Left lung (tissue), 10 donors: ENCODE measurements around the gene AKT1. TPM values are rescaled to one million over a fixed set of nuclear protein-coding genes. Genes with fewer than 3 reads are reported as not detected.

Experiments used
- ATAC-seq: fragments of 200-7000 bp; cut with Tn5 transposase; one replicate; pipeline ENCODE4 v1.9.1; 2020; ENCODE audit warnings: moderate library complexity
- DNase-seq, 4 donors: peaks; one replicate each; pipeline ENCODE4 v3.0.0-alpha.2; 2013 to 2020
- H3K27ac ChIP-seq, 2 donors: fragments of 200-600 bp; sonication (generic) in 1 of 2; one replicate each; pipeline versions ENCODE4 v1.5.0 to v1.8.0; 2020 to 2021
- H3K27me3 ChIP-seq, 2 donors: fragments of 200-600 bp; sonication (generic) in 1 of 2; one replicate each; pipeline versions ENCODE4 v1.5.0 to v1.8.0; 2020 to 2021
- H3K36me3 ChIP-seq, 2 donors: fragments of 200-600 bp; sonication (generic) in 1 of 2; one replicate each; pipeline versions ENCODE4 v1.5.0 to v1.8.0; 2020 to 2021
- H3K4me1 ChIP-seq, 2 donors: fragments of 200-600 bp; one replicate each; pipeline ENCODE4 v1.8.0; 2021
- H3K4me3 ChIP-seq, 2 donors: fragments of 200-600 bp; sonication (generic) in 1 of 2; one replicate each; pipeline versions ENCODE4 v1.5.0 to v1.8.0; 2020 to 2021; ENCODE audit warnings: mild to moderate bottlenecking in 1 of 2
- H3K9me3 ChIP-seq, 2 donors: fragments of 200-600 bp; sonication (generic) in 1 of 2; one replicate each; pipeline versions ENCODE4 v1.5.0 to v1.8.0; 2020 to 2021
- intact Hi-C, 2 donors: fragments of 100-400 bp; cut with DNase I; formaldehyde crosslinking; loops; one replicate each; pipeline versions ENCODE4 v1.11.2 to v1.14.2; 2022
- polyA plus RNA-seq, 6 donors: library from polyadenylated mRNA; unstranded; fragments of 120-200 nt; gene quantifications; one replicate each; pipeline ENCODE4 v1.2.1, GENCODE V29; 2013; ENCODE audit not compliant: insufficient read length in 6 of 6
- total RNA-seq, 2 donors: library from RNA; stranded (reverse); fragmentation: NEBNext Ultra II Directional; extraction: Animal tissue kit (Norgen Biotek cat#: 25700); gene quantifications; one replicate each; pipeline ENCODE4 v1.2.1, GENCODE V29; 2021
- TF ChIP-seq, protein P1 (sequence below), 2 donors: fragments of 200-600 bp; sonication (generic) in 1 of 2; IDR thresholded peaks; one replicate each; pipeline versions ENCODE4 v1.5.0 to v1.8.0; 2021; ENCODE audit warnings: antibody characterized with exemption in 2 of 2
- donor health status: DM: no; HTN: yes; CAD: no.
- donor health status: DM: no; HTN: no; CAD: no.

AKT1 gene
- total and polyA plus RNA-seq, 8 donors: 144 to 214 (median 173) TPM

DNA sequence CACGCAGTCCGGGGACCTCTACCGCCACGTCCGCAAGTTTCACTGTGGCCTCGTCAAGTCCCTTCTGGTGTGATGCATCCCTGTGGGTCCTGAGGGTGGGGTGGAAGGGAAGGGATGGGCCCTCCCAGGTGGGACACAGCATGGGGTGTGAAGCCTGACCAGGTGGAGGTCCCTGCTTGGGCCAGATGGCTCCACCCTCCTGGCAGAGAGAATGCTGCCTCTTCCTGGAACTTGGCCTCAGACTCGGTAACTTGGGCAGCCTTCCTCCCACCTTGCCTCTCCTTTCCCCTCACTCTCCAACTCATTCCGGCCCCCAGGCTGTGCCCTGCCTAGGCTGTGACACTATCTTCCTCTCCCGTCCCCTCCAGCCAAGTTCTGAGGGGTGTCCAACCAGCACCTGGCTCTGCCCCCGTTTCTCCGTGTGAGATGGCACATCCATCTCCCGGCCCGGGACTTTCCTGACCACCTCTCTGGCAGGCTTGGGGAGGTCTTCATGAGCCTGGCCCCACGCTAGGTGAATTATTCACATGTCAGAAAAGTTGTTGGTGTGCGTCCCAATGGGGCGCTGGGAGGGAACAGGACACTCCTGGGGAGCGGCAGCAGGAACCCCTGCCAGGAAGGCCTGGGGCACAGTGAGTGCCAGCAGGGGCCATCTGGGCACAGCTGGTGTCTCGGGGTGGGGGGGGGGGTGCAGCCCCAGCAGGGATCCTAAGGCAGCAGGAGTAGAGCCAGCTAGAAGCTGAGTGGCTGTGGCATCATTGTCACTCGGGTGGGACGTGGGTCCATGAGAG is 7.0 kb upstream of the AKT1 start:
- intact Hi-C loops: no loop called here
- TF ChIP-seq, protein P1, sequence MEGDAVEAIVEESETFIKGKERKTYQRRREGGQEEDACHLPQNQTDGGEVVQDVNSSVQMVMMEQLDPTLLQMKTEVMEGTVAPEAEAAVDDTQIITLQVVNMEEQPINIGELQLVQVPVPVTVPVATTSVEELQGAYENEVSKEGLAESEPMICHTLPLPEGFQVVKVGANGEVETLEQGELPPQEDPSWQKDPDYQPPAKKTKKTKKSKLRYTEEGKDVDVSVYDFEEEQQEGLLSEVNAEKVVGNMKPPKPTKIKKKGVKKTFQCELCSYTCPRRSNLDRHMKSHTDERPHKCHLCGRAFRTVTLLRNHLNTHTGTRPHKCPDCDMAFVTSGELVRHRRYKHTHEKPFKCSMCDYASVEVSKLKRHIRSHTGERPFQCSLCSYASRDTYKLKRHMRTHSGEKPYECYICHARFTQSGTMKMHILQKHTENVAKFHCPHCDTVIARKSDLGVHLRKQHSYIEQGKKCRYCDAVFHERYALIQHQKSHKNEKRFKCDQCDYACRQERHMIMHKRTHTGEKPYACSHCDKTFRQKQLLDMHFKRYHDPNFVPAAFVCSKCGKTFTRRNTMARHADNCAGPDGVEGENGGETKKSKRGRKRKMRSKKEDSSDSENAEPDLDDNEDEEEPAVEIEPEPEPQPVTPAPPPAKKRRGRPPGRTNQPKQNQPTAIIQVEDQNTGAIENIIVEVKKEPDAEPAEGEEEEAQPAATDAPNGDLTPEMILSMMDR (IDR thresholded peaks at IDR 0.05): no peak
- Histone ChIP-seq H3K4me3 (peak overlapping the region in 1 of 2 donors; percentile 70), H3K9me3 (no peaks in the 10 kb centered on the region), H3K4me1 (peaks cover 7 to 64% of the 10 kb centered on the region in 2 donors), H3K27me3 (peaks cover 0 to 13% of the 10 kb centered on the region in 2 donors), H3K27ac (no peak overlapping the region), H3K36me3 (no peaks in the 10 kb centered on the region)
- no peak for ATAC-seq
- DNase-seq: no peak

DNA sequence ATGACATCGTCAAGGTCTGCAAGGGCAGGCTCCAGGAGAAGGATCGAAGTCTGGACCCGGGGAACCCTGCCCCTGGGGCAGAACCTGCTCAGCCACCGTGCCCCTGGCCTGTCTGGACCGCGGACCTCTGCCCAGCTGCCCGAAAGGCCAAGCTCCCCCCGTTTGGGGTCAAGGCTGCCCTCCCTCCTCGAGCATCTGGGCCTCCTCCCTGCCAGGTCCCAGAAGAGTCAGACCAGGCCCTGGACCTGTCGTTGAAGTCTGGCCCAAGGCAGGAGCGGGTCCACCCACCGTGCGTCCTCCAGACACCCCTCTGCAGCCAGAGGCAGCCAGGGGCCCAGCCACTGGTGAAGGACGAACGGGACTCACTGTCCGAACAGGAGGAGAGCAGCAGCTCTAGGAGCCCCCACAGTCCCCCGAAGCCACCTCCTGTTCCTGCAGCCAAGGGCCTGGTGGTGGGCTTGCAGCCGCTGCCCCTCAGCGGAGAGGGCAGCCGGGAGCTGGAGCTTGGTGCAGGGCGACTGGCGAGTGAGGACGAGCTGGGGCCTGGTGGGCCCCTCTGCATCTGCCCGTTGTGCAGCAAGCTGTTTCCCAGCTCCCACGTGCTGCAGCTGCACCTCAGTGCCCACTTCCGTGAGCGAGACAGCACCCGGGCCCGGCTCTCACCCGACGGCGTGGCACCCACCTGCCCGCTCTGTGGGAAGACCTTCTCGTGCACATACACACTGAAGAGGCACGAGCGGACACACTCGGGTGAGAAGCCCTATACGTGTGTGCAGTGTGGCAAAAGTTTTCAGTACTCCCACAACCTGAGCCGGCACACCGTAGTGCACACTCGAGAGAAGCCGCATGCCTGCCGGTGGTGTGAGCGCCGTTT is 6.2 kb upstream of the AKT1 start:
- peaks cover 0 to 13% of the 10 kb centered on the region in 2 donors for H3K27me3 ChIP-seq
- H3K4me1 ChIP-seq: peaks cover 7 to 72% of the 10 kb centered on the region in 2 donors
- H3K4me3 ChIP-seq: peak overlapping the region; percentile 54 to 70
- no peaks in the 10 kb centered on the region for H3K36me3 ChIP-seq
- intact Hi-C loops: no loop called here
- TF ChIP-seq, protein P1 (IDR thresholded peaks at IDR 0.05): no peak
- DNase-seq: peak in 1 of 4 donors; percentile 80
- no peak for ATAC-seq
- no peaks in the 10 kb centered on the region for H3K9me3 ChIP-seq
- peak overlapping the region; percentile 62 to 75 for H3K27ac ChIP-seq

DNA sequence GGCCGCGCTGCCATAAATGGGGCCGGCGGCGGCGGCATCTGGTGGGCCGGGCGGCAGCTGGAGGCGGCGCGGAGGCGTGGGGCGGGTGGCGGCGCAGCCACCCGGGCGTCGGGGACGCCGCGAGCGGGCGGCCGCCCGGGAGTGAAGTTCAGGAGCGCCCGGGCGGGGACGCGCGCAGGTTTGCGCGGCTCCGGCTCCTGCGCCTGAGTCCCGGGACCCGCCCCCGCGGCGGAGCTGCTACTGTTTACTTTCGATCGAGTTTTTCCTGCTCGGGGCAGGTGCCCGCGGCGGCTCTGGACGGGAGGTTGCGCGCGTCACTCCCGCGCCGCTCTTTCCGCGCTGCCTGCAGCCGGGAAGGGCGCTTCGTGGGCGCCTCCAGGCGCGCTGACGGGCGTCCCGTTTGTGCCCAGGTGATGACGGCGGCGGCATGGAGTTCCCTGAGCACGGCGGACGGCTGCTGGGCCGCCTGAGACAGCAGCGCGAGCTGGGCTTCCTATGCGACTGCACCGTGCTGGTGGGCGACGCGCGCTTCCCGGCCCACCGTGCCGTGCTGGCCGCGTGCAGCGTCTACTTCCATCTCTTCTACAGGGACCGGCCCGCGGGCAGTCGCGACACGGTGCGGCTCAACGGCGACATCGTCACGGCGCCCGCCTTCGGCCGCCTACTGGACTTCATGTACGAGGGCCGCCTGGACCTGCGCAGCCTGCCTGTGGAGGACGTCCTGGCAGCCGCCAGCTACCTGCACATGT is 5.4 kb upstream of the AKT1 start, which contains the start of gene ZBTB42:
Gene ZBTB42 (plus strand): TSS at position 331 of the 749 bp plus-strand sequence. CDS start 97 bp downstream, at position 428.
- H3K27me3 ChIP-seq: peaks cover 0 to 13% of the 10 kb centered on the region in 2 donors
- intact Hi-C loops: no loop called here
- H3K4me1 ChIP-seq: peaks cover 12 to 80% of the 10 kb centered on the region in 2 donors
- TF ChIP-seq, protein P1 (IDR thresholded peaks at IDR 0.05): no peak
- peak within 1 kb of the TSS; percentile 90 to 91 for H3K27ac ChIP-seq
- H3K36me3 ChIP-seq: no peaks in the 10 kb centered on the region
- DNase-seq (peak; percentile 63 to 92 (median 86)), ATAC-seq (peak; percentile 59)
- peak within 1 kb of the TSS; percentile 54 to 70 for H3K4me3 ChIP-seq
- H3K9me3 ChIP-seq: no peaks in the 10 kb centered on the region

DNA sequence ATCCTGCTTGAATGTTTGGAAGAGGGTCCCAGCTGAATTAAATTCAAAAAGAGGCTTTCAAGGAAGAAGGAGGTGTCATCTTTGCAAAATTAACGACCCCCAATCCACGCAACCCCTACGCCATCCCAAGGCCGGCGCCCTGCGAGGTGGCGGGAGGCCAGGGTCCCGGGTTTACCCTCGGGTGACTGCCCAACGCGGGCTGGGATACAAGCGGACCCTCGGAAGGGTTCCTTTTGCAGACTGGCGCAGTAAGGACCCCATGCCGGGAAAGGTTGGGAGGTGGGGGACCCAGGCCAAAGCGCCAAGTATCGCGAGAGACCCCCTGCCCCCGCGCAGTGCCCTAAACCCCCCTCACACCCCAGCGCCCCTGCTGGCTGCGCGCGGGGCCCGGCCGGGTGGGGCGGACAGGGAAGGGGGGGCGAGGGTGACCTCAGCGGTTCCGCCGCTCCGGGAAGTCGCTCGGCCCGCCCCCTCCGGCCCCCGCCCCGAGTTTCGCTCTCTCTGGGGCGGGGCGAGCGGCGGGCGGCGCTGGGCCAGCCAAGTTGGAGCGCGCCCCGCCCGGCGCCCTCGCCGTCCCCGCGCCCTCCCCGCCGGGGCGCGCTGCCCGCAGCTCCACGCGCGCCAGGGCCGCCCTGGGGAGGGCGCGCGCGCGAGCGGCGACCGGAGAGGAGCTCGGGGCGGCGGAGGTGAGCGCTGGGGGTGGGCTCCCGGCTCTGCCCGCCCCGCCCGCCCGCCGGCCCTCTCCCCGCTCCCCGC is 4.6 kb upstream of the AKT1 start:
- peaks cover 0 to 13% of the 10 kb centered on the region in 2 donors for H3K27me3 ChIP-seq
- H3K4me3 ChIP-seq: peak overlapping the region; percentile 21 to 70
- ATAC-seq: peak; percentile 72
- DNase-seq: peak; percentile 77 to 94 (median 89)
- H3K9me3 ChIP-seq: no peaks in the 10 kb centered on the region
- H3K36me3 ChIP-seq: no peaks in the 10 kb centered on the region
- TF ChIP-seq, protein P1 (IDR thresholded peaks at IDR 0.05): peak; percentile 25 to 36
- intact Hi-C loops: no loop called here
- H3K4me1 ChIP-seq: peaks cover 14 to 77% of the 10 kb centered on the region in 2 donors
- peak overlapping the region; percentile 90 to 91 for H3K27ac ChIP-seq
